ENCODE data around the gene TCEANC2. TPM values are rescaled to one million over a fixed set of nuclear protein-coding genes. Genes with fewer than 3 reads are reported as not detected.
A peak's percentile ranks its signal among the peaks of the same experiment; 100 is the strongest.

Gene TCEANC2
- total RNA-seq, 2 experiments from 2014 or later, result 7.7 to 8.3 TPM

- DNase-seq, result no peak
- H3K27ac Mint-ChIP-seq, result no peak overlapping the region
- no peak overlapping the region for H3K4me3 Mint-ChIP-seq
- no peaks in the 10 kb centered on the region for H3K27me3 Mint-ChIP-seq
- H3K9me3 Mint-ChIP-seq, result no peaks in the 10 kb centered on the region
- no peaks in the 10 kb centered on the region for H3K4me1 Mint-ChIP-seq
- H3K36me3 Mint-ChIP-seq, result no peaks in the 10 kb centered on the region
These were observed 57.6 kb downstream of the TCEANC2 start for GRCh38 chr1:54110996-54111395.

GRCh38 chr1:54111624-54112023 is 58.2 kb downstream of the TCEANC2 start:
- H3K4me1 Mint-ChIP-seq, result no peaks in the 10 kb centered on the region
- no peak overlapping the region for H3K27ac Mint-ChIP-seq
- H3K4me3 Mint-ChIP-seq, result no peak overlapping the region
- no peaks in the 10 kb centered on the region for H3K9me3 Mint-ChIP-seq
- H3K27me3 Mint-ChIP-seq, result no peaks in the 10 kb centered on the region
- no peaks in the 10 kb centered on the region for H3K36me3 Mint-ChIP-seq
- no peak for DNase-seq

- no peak for DNase-seq
- Mint-ChIP-seq H3K27ac (no peak overlapping the region), H3K4me3 (no peak overlapping the region), H3K9me3 (no peaks in the 10 kb centered on the region), H3K4me1 (no peaks in the 10 kb centered on the region), H3K27me3 (no peaks in the 10 kb centered on the region), H3K36me3 (no peaks in the 10 kb centered on the region)
These were observed 58.6 kb downstream of the TCEANC2 start for GRCh38 chr1:54112027-54112426.

GRCh38 chr1:54112705-54113368 is 59.4 kb downstream of the TCEANC2 start:
- Mint-ChIP-seq H3K27ac (no peak overlapping the region), H3K9me3 (no peaks in the 10 kb centered on the region), H3K4me3 (no peak overlapping the region), H3K27me3 (no peaks in the 10 kb centered on the region), H3K4me1 (no peaks in the 10 kb centered on the region), H3K36me3 (no peaks in the 10 kb centered on the region)
- DNase-seq, result no peak

GRCh38 chr1:54114001-54114400 is 60.6 kb downstream of the TCEANC2 start:
- Mint-ChIP-seq H3K9me3 (no peaks in the 10 kb centered on the region), H3K27ac (no peak overlapping the region), H3K4me1 (no peaks in the 10 kb centered on the region), H3K4me3 (no peak overlapping the region), H3K27me3 (no peaks in the 10 kb centered on the region), H3K36me3 (no peaks in the 10 kb centered on the region)
- no peak for DNase-seq

GRCh38 chr1:54114955-54115354 is 61.5 kb downstream of the TCEANC2 start:
- Mint-ChIP-seq H3K27me3 (no peaks in the 10 kb centered on the region), H3K36me3 (no peaks in the 10 kb centered on the region), H3K27ac (no peak overlapping the region), H3K4me1 (no peaks in the 10 kb centered on the region), H3K9me3 (no peaks in the 10 kb centered on the region), H3K4me3 (no peak overlapping the region)
- no peak for DNase-seq

- no peaks in the 10 kb centered on the region for H3K4me1 Mint-ChIP-seq
- H3K9me3 Mint-ChIP-seq, result no peaks in the 10 kb centered on the region
- no peak overlapping the region for H3K27ac Mint-ChIP-seq
- no peaks in the 10 kb centered on the region for H3K27me3 Mint-ChIP-seq
- no peaks in the 10 kb centered on the region for H3K36me3 Mint-ChIP-seq
- DNase-seq, result no peak
- H3K4me3 Mint-ChIP-seq, result no peak overlapping the region
These were observed 62.1 kb downstream of the TCEANC2 start for GRCh38 chr1:54115520-54115919.

- DNase-seq, result no peak
- Mint-ChIP-seq H3K27me3 (no peaks in the 10 kb centered on the region), H3K27ac (no peak overlapping the region), H3K36me3 (no peaks in the 10 kb centered on the region), H3K4me1 (peaks cover 4% of the 10 kb centered on the region), H3K4me3 (no peak overlapping the region), H3K9me3 (no peaks in the 10 kb centered on the region)
These were observed 64.6 kb downstream of the TCEANC2 start for GRCh38 chr1:54117815-54118563.

- H3K9me3 Mint-ChIP-seq, result no peaks in the 10 kb centered on the region
- no peak overlapping the region for H3K4me3 Mint-ChIP-seq
- H3K27ac Mint-ChIP-seq, result no peak overlapping the region
- peaks cover 4% of the 10 kb centered on the region for H3K4me1 Mint-ChIP-seq
- H3K36me3 Mint-ChIP-seq, result no peaks in the 10 kb centered on the region
- no peak for DNase-seq
- H3K27me3 Mint-ChIP-seq, result no peaks in the 10 kb centered on the region
These were observed 65.3 kb downstream of the TCEANC2 start for GRCh38 chr1:54118704-54119103.

GRCh38 chr1:54120018-54120697 is 66.8 kb downstream of the TCEANC2 start:
- no peaks in the 10 kb centered on the region for H3K9me3 Mint-ChIP-seq
- DNase-seq, result no peak
- H3K27me3 Mint-ChIP-seq, result no peaks in the 10 kb centered on the region
- H3K4me1 Mint-ChIP-seq, result peaks cover 4% of the 10 kb centered on the region
- H3K27ac Mint-ChIP-seq, result no peak overlapping the region
- H3K36me3 Mint-ChIP-seq, result no peaks in the 10 kb centered on the region
- H3K4me3 Mint-ChIP-seq, result no peak overlapping the region

GRCh38 chr1:54120698-54121481 is 67.5 kb downstream of the TCEANC2 start:
- H3K27ac Mint-ChIP-seq, result no peak overlapping the region
- DNase-seq, result no peak
- no peaks in the 10 kb centered on the region for H3K36me3 Mint-ChIP-seq

GRCh38 chr1:54121482-54122134 is 68.2 kb downstream of the TCEANC2 start:
- Mint-ChIP-seq H3K4me3 (no peak overlapping the region), H3K36me3 (no peaks in the 10 kb centered on the region), H3K4me1 (peaks cover 4% of the 10 kb centered on the region), H3K9me3 (no peaks in the 10 kb centered on the region), H3K27me3 (no peaks in the 10 kb centered on the region), H3K27ac (no peak overlapping the region)
- peak; percentile 73 for DNase-seq

More at GRCh38 chr1:54120698-54121481, 67.5 kb downstream of the TCEANC2 start:
- H3K9me3 Mint-ChIP-seq, result no peaks in the 10 kb centered on the region
- H3K4me3 Mint-ChIP-seq, result no peak overlapping the region
- H3K4me1 Mint-ChIP-seq, result peaks cover 4% of the 10 kb centered on the region
- no peaks in the 10 kb centered on the region for H3K27me3 Mint-ChIP-seq

- Mint-ChIP-seq H3K9me3 (no peaks in the 10 kb centered on the region), H3K4me3 (no peak overlapping the region), H3K27ac (no peak overlapping the region), H3K27me3 (no peaks in the 10 kb centered on the region), H3K36me3 (no peaks in the 10 kb centered on the region), H3K4me1 (peaks cover 4% of the 10 kb centered on the region)
- no peak for DNase-seq
These were observed 68.8 kb downstream of the TCEANC2 start for GRCh38 chr1:54122135-54122751.

GRCh38 chr1:54122992-54123391 is 69.6 kb downstream of the TCEANC2 start:
- no peak overlapping the region for H3K4me3 Mint-ChIP-seq
- H3K4me1 Mint-ChIP-seq, result peaks cover 4% of the 10 kb centered on the region
- H3K27me3 Mint-ChIP-seq, result no peaks in the 10 kb centered on the region
- H3K36me3 Mint-ChIP-seq, result no peaks in the 10 kb centered on the region
- no peaks in the 10 kb centered on the region for H3K9me3 Mint-ChIP-seq
- no peak overlapping the region for H3K27ac Mint-ChIP-seq
- no peak for DNase-seq
